Endothelial cell (in vitro differentiated cells): Measurements from ENCODE around the gene RPAP3. TPM values are rescaled to one million over a fixed set of nuclear protein-coding genes. Genes with fewer than 3 reads are reported as not detected.

Experiments used
- DNase-seq: peaks from one replicate; pipeline ENCODE4 v3.0.0; 2021; ENCODE audit warnings: low spot score
- H3K27ac Mint-ChIP-seq: one replicate; pipeline ENCODE4 v1.8.0; 2021; ENCODE audit warnings: mixed read lengths, inconsistent platforms; ENCODE audit not compliant: unreplicated experiment
- H3K27me3 Mint-ChIP-seq: one replicate; pipeline ENCODE4 v1.8.0; 2021; ENCODE audit warnings: mild to moderate bottlenecking, moderate library complexity, mixed read lengths, inconsistent platforms; ENCODE audit not compliant: unreplicated experiment
- H3K36me3 Mint-ChIP-seq: one replicate; pipeline ENCODE4 v1.8.0; 2021; ENCODE audit warnings: mild to moderate bottlenecking, low read depth, mixed read lengths, inconsistent platforms; ENCODE audit not compliant: unreplicated experiment
- H3K4me1 Mint-ChIP-seq: one replicate; pipeline ENCODE4 v1.8.0; 2021; ENCODE audit warnings: mild to moderate bottlenecking, mixed read lengths, inconsistent platforms; ENCODE audit not compliant: unreplicated experiment
- H3K4me3 Mint-ChIP-seq: one replicate; pipeline ENCODE4 v1.8.0; 2021; ENCODE audit warnings: mild to moderate bottlenecking, mixed read lengths, inconsistent platforms; ENCODE audit not compliant: unreplicated experiment
- H3K9me3 Mint-ChIP-seq: one replicate; pipeline ENCODE4 v1.8.0; 2021; ENCODE audit warnings: mixed read lengths, inconsistent platforms; ENCODE audit not compliant: unreplicated experiment
- total RNA-seq: library from RNA; stranded (reverse); fragmentation: NEBNext Ultra II Directional; extraction: Animal tissue kit (Norgen Biotek cat#: 25700); gene quantifications from one replicate; pipeline ENCODE4 v1.2.1, GENCODE V29; 2021; ENCODE audit not compliant: unreplicated experiment
- TF ChIP-seq, protein P1 (sequence below): fragments of 200-600 bp; sonication (generic); IDR thresholded peaks from one replicate; pipeline ENCODE4 v1.5.0; 2021; ENCODE audit warnings: antibody characterized with exemption; ENCODE audit not compliant: unreplicated experiment

Gene RPAP3
- total RNA-seq, 1 donor from 2014 or later = 36.8 TPM

DNA sequence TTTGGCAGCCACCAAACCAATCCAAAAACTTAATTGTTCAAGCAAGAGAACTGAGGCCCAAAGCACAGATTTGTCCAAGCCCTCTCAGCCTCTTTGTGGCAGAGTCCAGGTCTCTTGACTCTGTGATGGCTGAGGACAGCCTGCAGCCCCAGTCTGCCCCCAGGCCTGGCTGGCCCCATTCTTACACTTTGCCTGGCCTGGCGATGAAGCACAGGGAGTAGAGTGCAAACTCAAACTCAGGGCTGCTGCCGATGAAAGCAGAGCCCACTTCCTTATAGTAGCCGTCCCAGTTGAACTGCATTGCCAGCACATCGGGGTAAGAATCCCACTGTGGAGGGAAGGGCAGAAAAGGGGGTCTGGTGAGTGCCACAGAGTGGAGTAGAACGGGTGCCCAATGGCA is 5.6 kb upstream of the RPAP3 start:
- H3K9me3 Mint-ChIP-seq = no peaks in the 10 kb centered on the region
- DNase-seq = no peak
- peaks cover 8% of the 10 kb centered on the region for H3K27me3 Mint-ChIP-seq
- H3K27ac Mint-ChIP-seq = no peak overlapping the region
- H3K4me1 Mint-ChIP-seq = peaks cover 18% of the 10 kb centered on the region
- no peak overlapping the region for H3K4me3 Mint-ChIP-seq
- no peaks in the 10 kb centered on the region for H3K36me3 Mint-ChIP-seq
- TF ChIP-seq, protein P1, sequence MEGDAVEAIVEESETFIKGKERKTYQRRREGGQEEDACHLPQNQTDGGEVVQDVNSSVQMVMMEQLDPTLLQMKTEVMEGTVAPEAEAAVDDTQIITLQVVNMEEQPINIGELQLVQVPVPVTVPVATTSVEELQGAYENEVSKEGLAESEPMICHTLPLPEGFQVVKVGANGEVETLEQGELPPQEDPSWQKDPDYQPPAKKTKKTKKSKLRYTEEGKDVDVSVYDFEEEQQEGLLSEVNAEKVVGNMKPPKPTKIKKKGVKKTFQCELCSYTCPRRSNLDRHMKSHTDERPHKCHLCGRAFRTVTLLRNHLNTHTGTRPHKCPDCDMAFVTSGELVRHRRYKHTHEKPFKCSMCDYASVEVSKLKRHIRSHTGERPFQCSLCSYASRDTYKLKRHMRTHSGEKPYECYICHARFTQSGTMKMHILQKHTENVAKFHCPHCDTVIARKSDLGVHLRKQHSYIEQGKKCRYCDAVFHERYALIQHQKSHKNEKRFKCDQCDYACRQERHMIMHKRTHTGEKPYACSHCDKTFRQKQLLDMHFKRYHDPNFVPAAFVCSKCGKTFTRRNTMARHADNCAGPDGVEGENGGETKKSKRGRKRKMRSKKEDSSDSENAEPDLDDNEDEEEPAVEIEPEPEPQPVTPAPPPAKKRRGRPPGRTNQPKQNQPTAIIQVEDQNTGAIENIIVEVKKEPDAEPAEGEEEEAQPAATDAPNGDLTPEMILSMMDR = no peak

DNA sequence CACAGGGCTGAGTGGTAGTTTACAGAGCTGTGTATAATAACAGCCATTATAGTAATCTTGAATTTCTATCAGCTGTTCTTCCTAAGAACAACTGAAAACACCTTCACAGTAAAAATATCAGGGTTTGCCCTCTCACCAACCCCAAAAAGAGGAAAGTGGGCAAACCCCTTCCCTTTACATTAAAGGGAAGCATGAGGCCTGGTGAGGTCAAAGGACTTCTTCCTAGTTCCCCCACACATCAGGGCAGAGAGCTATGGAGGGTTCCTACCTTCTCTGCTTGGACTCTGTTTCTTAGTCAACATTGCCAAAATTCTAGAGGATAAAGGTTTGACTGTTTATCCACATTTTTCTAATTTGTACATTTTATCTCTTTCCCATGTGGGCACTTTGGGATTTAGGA is 4.4 kb upstream of the RPAP3 start:
- no peak overlapping the region for H3K4me3 Mint-ChIP-seq
- no peak for DNase-seq
- H3K27me3 Mint-ChIP-seq = peaks cover 9% of the 10 kb centered on the region
- no peaks in the 10 kb centered on the region for H3K9me3 Mint-ChIP-seq
- H3K4me1 Mint-ChIP-seq = peaks cover 15% of the 10 kb centered on the region
- TF ChIP-seq, protein P1 = no peak
- no peak overlapping the region for H3K27ac Mint-ChIP-seq
- no peaks in the 10 kb centered on the region for H3K36me3 Mint-ChIP-seq

DNA sequence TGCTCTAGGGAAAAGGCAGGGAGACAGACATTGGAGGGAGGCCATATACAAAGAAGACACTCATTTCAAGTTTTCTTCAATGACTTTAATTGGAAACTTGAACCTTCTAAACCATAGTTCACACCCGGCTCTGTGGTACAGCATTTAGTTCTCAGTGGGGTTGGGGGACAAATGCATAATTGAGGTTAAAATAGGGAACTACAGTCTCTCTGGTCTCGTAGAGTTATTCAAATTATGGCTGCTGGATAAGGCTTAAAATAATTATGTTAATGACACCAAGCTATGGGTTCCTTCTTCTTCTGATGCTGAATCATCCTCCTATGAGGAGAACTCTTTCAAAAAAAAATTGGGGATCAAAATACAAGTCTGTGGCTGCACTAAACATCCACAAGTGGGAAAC is 3.8 kb upstream of the RPAP3 start:
- Mint-ChIP-seq H3K36me3 (no peaks in the 10 kb centered on the region), H3K4me3 (no peak overlapping the region), H3K27me3 (peaks cover 11% of the 10 kb centered on the region), H3K27ac (no peak overlapping the region), H3K4me1 (peaks cover 18% of the 10 kb centered on the region), H3K9me3 (no peaks in the 10 kb centered on the region)
- TF ChIP-seq, protein P1 = no peak
- DNase-seq = no peak

DNA sequence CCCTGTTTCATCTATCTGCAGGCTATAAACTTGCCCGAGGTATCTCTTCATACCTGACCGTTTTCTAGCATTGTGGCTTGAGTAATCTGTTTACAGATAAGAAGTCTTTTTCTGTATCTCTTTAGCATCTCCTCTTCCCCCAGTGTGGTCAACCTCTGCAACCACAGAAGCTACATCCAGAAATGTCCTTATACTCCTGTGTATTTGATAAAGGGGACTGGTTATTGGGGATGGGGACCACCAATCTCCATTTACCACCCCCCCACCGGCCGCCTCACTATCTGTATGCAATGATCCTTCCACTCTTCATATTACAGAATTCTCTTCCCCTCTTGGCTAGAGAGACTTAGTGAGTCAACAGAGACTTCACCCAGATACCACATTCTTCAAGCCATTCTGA is 3.4 kb upstream of the RPAP3 start:
- no peak overlapping the region for H3K4me3 Mint-ChIP-seq
- no peaks in the 10 kb centered on the region for H3K36me3 Mint-ChIP-seq
- H3K27me3 Mint-ChIP-seq = peaks cover 12% of the 10 kb centered on the region
- no peak overlapping the region for H3K27ac Mint-ChIP-seq
- TF ChIP-seq, protein P1 = no peak
- DNase-seq = no peak
- H3K9me3 Mint-ChIP-seq = no peaks in the 10 kb centered on the region
- H3K4me1 Mint-ChIP-seq = peaks cover 18% of the 10 kb centered on the region

DNA sequence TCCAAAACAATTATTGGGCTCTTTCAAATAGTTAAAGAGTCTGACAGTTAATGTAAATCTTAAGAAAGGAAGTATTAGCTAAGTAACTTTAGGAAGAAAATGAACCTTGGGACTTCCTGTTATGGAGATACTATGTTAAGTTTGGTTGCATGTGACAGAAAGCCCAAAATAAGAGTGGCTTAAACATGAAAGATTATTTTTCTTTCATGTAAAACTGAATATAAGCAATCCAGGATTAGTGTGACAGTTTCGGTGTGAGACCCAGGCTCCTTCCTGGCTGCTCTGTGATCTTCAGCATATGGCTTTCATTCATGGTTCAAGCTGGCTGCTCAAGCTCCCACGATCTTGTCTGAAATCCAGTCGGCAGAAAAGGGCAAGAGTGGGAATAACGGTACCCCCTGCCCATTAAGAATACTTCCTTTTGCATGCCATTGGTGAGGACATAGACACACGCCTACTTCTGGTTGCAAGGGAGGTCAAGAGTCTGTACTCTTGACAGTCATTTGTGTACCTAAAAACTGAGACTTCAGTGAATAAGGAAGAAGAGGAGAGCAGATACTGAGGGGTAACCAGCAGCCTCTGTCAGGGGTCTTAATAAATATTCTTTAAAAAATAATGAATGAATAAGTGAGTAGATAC is 2.2 kb upstream of the RPAP3 start:
- no peak for DNase-seq
- Mint-ChIP-seq H3K27ac (no peak overlapping the region), H3K36me3 (no peaks in the 10 kb centered on the region), H3K4me3 (no peak overlapping the region), H3K4me1 (peaks cover 23% of the 10 kb centered on the region), H3K9me3 (no peaks in the 10 kb centered on the region), H3K27me3 (peaks cover 12% of the 10 kb centered on the region)
- TF ChIP-seq, protein P1 = no peak
